CD4-positive, alpha-beta T cell (primary cell): ENCODE measurements around the gene BAZ1B. TPM values are rescaled to one million over a fixed set of nuclear protein-coding genes. Genes with fewer than 3 reads are reported as not detected.

Experiments used
- ATAC-seq: fragments of 200-7000 bp; cut with Tn5 transposase; one replicate; pipeline ENCODE4 v1.10.0; 2022; ENCODE audit warnings: mild to moderate bottlenecking; ENCODE audit not compliant: poor library complexity
- CTCF ChIA-PET: fragments of 350-600 bp; sonication (Branson Sonifier 250); formaldehyde crosslinking; loops from one replicate; lab custom pipeline; 2021; ENCODE audit warnings: antibody characterized with exemption, inconsistent platforms; lab: Charles Lee
- POLR2A ChIA-PET: fragments of 350-600 bp; sonication (Branson Sonifier 250); formaldehyde crosslinking; loops from one replicate; lab custom pipeline; 2021; ENCODE audit warnings: antibody characterized with exemption, inconsistent platforms; lab: Charles Lee
- DNase-seq, 14 experiments: peaks; one replicate each; pipeline ENCODE4 v3.0.0-alpha.2; 2013 to 2020; ENCODE audit warnings: mixed read lengths in 2 of 14
- H3K27ac ChIP-seq, 2 donors: one replicate each; pipeline versions ENCODE4 v1.5.1 to v1.7.0; 2013; ENCODE audit warnings: low read length in 2 of 2, low read depth in 1 of 2, mild to moderate bottlenecking in 1 of 2
- H3K27me3 ChIP-seq, 2 experiments: 1 replicate in 1 of 2; 2 replicates in 1 of 2; pipeline versions ENCODE4 v1.6.1 to v1.7.0; 2013; ENCODE audit warnings: low read length in 2 of 2, control low read depth in 1 of 2, mild to moderate bottlenecking in 1 of 2, moderate library complexity in 1 of 2; ENCODE audit not compliant: insufficient read depth in 2 of 2, control insufficient read depth in 1 of 2
- H3K36me3 ChIP-seq: one replicate; pipeline ENCODE4 v1.6.1; 2013; ENCODE audit warnings: low read length, control low read depth; ENCODE audit not compliant: insufficient read depth
- H3K4me1 ChIP-seq: one replicate; pipeline ENCODE4 v1.6.1; 2013; ENCODE audit warnings: low read length, control low read depth; ENCODE audit not compliant: insufficient read depth
- H3K4me3 ChIP-seq: one replicate; pipeline ENCODE4 v1.5.1; 2013; ENCODE audit warnings: mild to moderate bottlenecking, low read length, moderate library complexity
- H3K9me3 ChIP-seq, 2 experiments: 1 replicate in 1 of 2; 2 replicates in 1 of 2; pipeline versions ENCODE4 v1.6.1 to v1.7.0; 2013; ENCODE audit warnings: low read length in 2 of 2, mild to moderate bottlenecking in 2 of 2, control low read depth in 1 of 2, moderate library complexity in 1 of 2; ENCODE audit not compliant: control insufficient read depth in 1 of 2, insufficient read depth in 1 of 2
- H3K27ac Mint-ChIP-seq: one replicate; pipeline ENCODE4 v1.8.0; 2020; ENCODE audit warnings: mixed read lengths
- H3K27me3 Mint-ChIP-seq: one replicate; pipeline ENCODE4 v1.8.0; 2021; ENCODE audit warnings: mixed read lengths
- H3K36me3 Mint-ChIP-seq: one replicate; pipeline ENCODE4 v1.8.0; 2021; ENCODE audit warnings: low read depth, mixed read lengths
- H3K4me1 Mint-ChIP-seq: one replicate; pipeline ENCODE4 v1.8.0; 2021; ENCODE audit warnings: low read depth, mixed read lengths
- H3K4me3 Mint-ChIP-seq: one replicate; pipeline ENCODE4 v1.8.0; 2020; ENCODE audit warnings: mild to moderate bottlenecking, mixed read lengths
- H3K9me3 Mint-ChIP-seq: one replicate; pipeline ENCODE4 v1.8.0; 2020; ENCODE audit warnings: mixed read lengths
- CTCF ChIP-seq: fragments of 200-600 bp; IDR thresholded peaks from one replicate; pipeline ENCODE4 v1.8.0; 2022; ENCODE audit warnings: antibody characterized with exemption, mild to moderate bottlenecking
- intact Hi-C, 2 experiments: fragments of 100-400 bp; cut with DNase I in 1 of 2; cut with micrococcal nuclease in 1 of 2; formaldehyde crosslinking; loops; one replicate each; pipeline versions ENCODE4 v1.15.1 to v1.9.0; 2023 to 2025; cut with DNase I, micrococcal nuclease
- total RNA-seq, 174 experiments: library from RNA in 2 of 174; stranded (reverse) in 2 of 174; gene quantifications; one replicate each; pipeline ENCODE4 v1.2.3 and lab custom pipeline; 2021 to 2026

The BAZ1B gene
- total RNA-seq, 2 experiments from 2014 or later: 32.8 to 35.5 TPM

GRCh38 chr7:73438547-73439409 is 83.3 kb downstream of the BAZ1B start:
- H3K4me3 Mint-ChIP-seq: no peak overlapping the region
- H3K27ac Mint-ChIP-seq: no peak overlapping the region
- Histone ChIP-seq H3K4me1 (peaks cover 5% of the 10 kb centered on the region), H3K36me3 (peaks cover 40% of the 10 kb centered on the region), H3K27me3 (no peaks in the 10 kb centered on the region), H3K9me3 (peaks cover 0 to 6% of the 10 kb centered on the region in 2 experiments), H3K27ac (no peak overlapping the region), H3K4me3 (no peak overlapping the region)
- H3K4me1 Mint-ChIP-seq: no peaks in the 10 kb centered on the region
- DNase-seq (no peak), ATAC-seq (no peak)
- H3K27me3 Mint-ChIP-seq: no peaks in the 10 kb centered on the region
- POLR2A ChIA-PET: no interaction called here
- no peak for TF ChIP-seq CTCF
- no peaks in the 10 kb centered on the region for H3K9me3 Mint-ChIP-seq
- H3K36me3 Mint-ChIP-seq: peaks cover 49% of the 10 kb centered on the region
- CTCF ChIA-PET: no interaction called here
- intact Hi-C loops: no loop called here

GRCh38 chr7:73437621-73438416 is 84.3 kb downstream of the BAZ1B start:
- CTCF ChIA-PET: interaction anchor here (1.0 kb wide), 1 partner anchor 14 kb away, joined by 3 read pairs; no protein-coding TSS in a partner anchor
- H3K27ac ChIP-seq: no peak overlapping the region
- no peak overlapping the region for H3K4me3 ChIP-seq
- POLR2A ChIA-PET: no interaction called here
- H3K4me1 ChIP-seq: peaks cover 12% of the 10 kb centered on the region
- DNase-seq (no peak), ATAC-seq (no peak)
- intact Hi-C loops: no loop called here
- Mint-ChIP-seq H3K9me3 (no peaks in the 10 kb centered on the region), H3K27ac (no peak overlapping the region), H3K4me3 (no peak overlapping the region), H3K36me3 (peaks cover 39% of the 10 kb centered on the region), H3K4me1 (no peaks in the 10 kb centered on the region), H3K27me3 (no peaks in the 10 kb centered on the region)
- TF ChIP-seq CTCF: no peak
- H3K9me3 ChIP-seq: peaks cover 0 to 14% of the 10 kb centered on the region in 2 experiments
- H3K36me3 ChIP-seq: peaks cover 31% of the 10 kb centered on the region
- no peaks in the 10 kb centered on the region for H3K27me3 ChIP-seq

- H3K27me3 Mint-ChIP-seq: no peaks in the 10 kb centered on the region
- POLR2A ChIA-PET: no interaction called here
- H3K27ac ChIP-seq: no peak overlapping the region
- no peak overlapping the region for H3K27ac Mint-ChIP-seq
- H3K4me1 ChIP-seq: peaks cover 16% of the 10 kb centered on the region
- H3K4me3 Mint-ChIP-seq: no peak overlapping the region
- H3K9me3 ChIP-seq: peaks cover 0 to 20% of the 10 kb centered on the region in 2 experiments
- no peak for TF ChIP-seq CTCF
- DNase-seq (no peak), ATAC-seq (no peak)
- CTCF ChIA-PET: interaction anchor here (1.0 kb wide), 1 partner anchor 14 kb away, joined by 3 read pairs; no protein-coding TSS in a partner anchor
- peaks cover 32% of the 10 kb centered on the region for H3K36me3 Mint-ChIP-seq
- H3K4me1 Mint-ChIP-seq: no peaks in the 10 kb centered on the region
- intact Hi-C loops: no loop called here
- H3K27me3 ChIP-seq: no peaks in the 10 kb centered on the region
- H3K9me3 Mint-ChIP-seq: no peaks in the 10 kb centered on the region
- peaks cover 23% of the 10 kb centered on the region for H3K36me3 ChIP-seq
- H3K4me3 ChIP-seq: no peak overlapping the region
Observed at GRCh38 chr7:73437091-73437490, 85.0 kb downstream of the BAZ1B start.
